Activated CD4-positive, alpha-beta memory T cell treated with anti-CD3 and anti-CD28 coated beads for 36 hours (primary cell): Measurements from ENCODE around the gene CSKMT. TPM values are rescaled to one million over a fixed set of nuclear protein-coding genes. Genes with fewer than 3 reads are reported as not detected.

Experiments
- total RNA-seq, 2 experiments: library from RNA; stranded (reverse); gene quantifications; one replicate each; pipeline ENCODE4 v1.2.3, GENCODE V29; 2021

The CSKMT gene
- total RNA-seq, 2 experiments from 2014 or later: 27.7 to 33.9 TPM

Other genes starting within 250 kb of the CSKMT start
- not detected for gene SCGB1A1, start 246.3 kb upstream of the CSKMT start, total RNA-seq
- 10 to 100 TPM; 83.7 to 85.2 TPM for gene AHNAK, start 118.5 kb upstream of the CSKMT start, total RNA-seq
- gene EEF1G, start 91.4 kb upstream of the CSKMT start, total RNA-seq: 1,000 to 10,000 TPM; 1,956 to 1,989 TPM
- 10 to 100 TPM; 32.7 to 34.2 TPM for gene TUT1, start 73.8 kb upstream of the CSKMT start, total RNA-seq
- 100 to 1,000 TPM; 166 to 167 TPM for gene MTA2, start 63.4 kb upstream of the CSKMT start, total RNA-seq
- 100 to 1,000 TPM; 113 to 116 TPM for gene EML3, start 52.5 kb upstream of the CSKMT start, total RNA-seq
- gene ROM1, start 52.1 kb upstream of the CSKMT start, total RNA-seq: 1 to 10 TPM; 1.1 to 1.5 TPM
- gene B3GAT3, start 43.3 kb upstream of the CSKMT start, total RNA-seq: 10 to 100 TPM; 67.0 to 70.4 TPM
- 100 to 1,000 TPM; 247 to 249 TPM for gene GANAB, start 18.7 kb upstream of the CSKMT start, total RNA-seq
- gene INTS5, start 12.0 kb upstream of the CSKMT start, total RNA-seq: 10 to 100 TPM; 30.2 to 30.8 TPM
- gene C11orf98, start 102 bp upstream of the CSKMT start, total RNA-seq: 100 to 1,000 TPM; 107 to 110 TPM
- 1 to 10 TPM; 6.0 to 6.2 TPM for gene UQCC3, start 6.4 kb downstream of the CSKMT start, total RNA-seq
- 10 to 100 TPM; 10.8 to 14.1 TPM for gene LBHD1, start 7.0 kb downstream of the CSKMT start, total RNA-seq
- 100 to 1,000 TPM; 110 to 116 TPM for gene UBXN1, start 13.8 kb downstream of the CSKMT start, total RNA-seq
- gene LRRN4CL, start 24.2 kb downstream of the CSKMT start, total RNA-seq: under 1 TPM; 0.12 to 0.21 TPM
- gene BSCL2, start 42.1 kb downstream of the CSKMT start, total RNA-seq: 10 to 100 TPM; 18.0 to 20.4 TPM
- gene GNG3, start 42.4 kb downstream of the CSKMT start, total RNA-seq: not detected
- gene HNRNPUL2, start 62.1 kb downstream of the CSKMT start, total RNA-seq: 10 to 100 TPM; 56.0 to 62.3 TPM
- 10 to 100 TPM; 37.6 to 43.0 TPM for gene TTC9C, start 63.2 kb downstream of the CSKMT start, total RNA-seq
- gene ZBTB3, start 88.8 kb downstream of the CSKMT start, total RNA-seq: 1 to 10 TPM; 8.4 to 9.7 TPM
- gene POLR2G, start 96.3 kb downstream of the CSKMT start, total RNA-seq: 100 to 1,000 TPM; 116 to 124 TPM
- gene TAF6L, start 106.1 kb downstream of the CSKMT start, total RNA-seq: 10 to 100 TPM; 11.9 to 12.0 TPM
- gene TMEM179B, start 122.1 kb downstream of the CSKMT start, total RNA-seq: 10 to 100 TPM; 25.0 to 25.5 TPM
- gene TMEM223, start 126.7 kb downstream of the CSKMT start, total RNA-seq: 10 to 100 TPM in 1 of 2 experiments, 1 to 10 TPM in 1; 9.2 to 10.2 TPM
- 10 to 100 TPM; 70.8 to 83.6 TPM for gene NXF1, start 140.1 kb downstream of the CSKMT start, total RNA-seq
- gene STX5, start 166.7 kb downstream of the CSKMT start, total RNA-seq: 10 to 100 TPM; 24.6 to 29.2 TPM
- under 1 TPM in 1 of 2 experiments, not detected in 1; 0.53 TPM for gene TEX54, start 167.5 kb downstream of the CSKMT start, total RNA-seq
- gene WDR74, start 174.3 kb downstream of the CSKMT start, total RNA-seq: 10 to 100 TPM; 72.6 to 73.0 TPM
- 100 to 1,000 TPM; 309 to 314 TPM for gene SLC3A2, start 215.6 kb downstream of the CSKMT start, total RNA-seq